B cell (primary cell): Measurements from ENCODE around the gene ERI3.

ENCODE experiments used
- CTCF ChIP-seq: fragments of 200-600 bp; IDR thresholded peaks from one replicate; pipeline ENCODE4 v1.8.0; 2022; ENCODE audit warnings: antibody characterized with exemption, mild to moderate bottlenecking
- EZH2 ChIP-seq: IDR thresholded peaks from 2 replicates; pipeline ENCODE4 v1.6.1; 2012; ENCODE audit warnings: borderline replicate concordance, low read depth, mild to moderate bottlenecking, moderate library complexity, low read length; ENCODE audit not compliant: insufficient read depth, poor library complexity, severe bottlenecking

- TF ChIP-seq EZH2 (no peak), CTCF (no peak)
These were observed 28.9 kb downstream of the ERI3 start for GRCh38 chr1:44326024-44326701.
